WTC11 (cell line): ENCODE results near the gene MDN1. TPM values are rescaled to one million over a fixed set of nuclear protein-coding genes. Genes with fewer than 3 reads are reported as not detected.
"Not testable (repeated sequence)": the region's sequence is repeated elsewhere in the genome, so short reads cannot be mapped to it uniquely, and the experiment has no call there.

Experiments
- ATAC-seq: fragments of 200-7000 bp; cut with Tn5 transposase; 2 replicates; pipeline ENCODE4 v1.10.0; 2021; ENCODE audit warnings: mild to moderate bottlenecking, moderate library complexity
- CTCF ChIA-PET: fragments of 300-600 bp; sonication (Branson Sonifier 250); formaldehyde crosslinking; loops from one replicate; lab custom pipeline; 2021; ENCODE audit warnings: antibody characterized with exemption; lab: Charles Lee
- POLR2A ChIA-PET: fragments of 350-600 bp; sonication (Branson Sonifier 250); formaldehyde crosslinking; loops from one replicate; lab custom pipeline; 2021; ENCODE audit warnings: antibody characterized with exemption; lab: Charles Lee
- DNase-seq: peaks from one replicate; pipeline ENCODE4 v3.0.0; 2021; ENCODE audit warnings: low spot score
- H3K27ac Mint-ChIP-seq: 2 replicates; pipeline ENCODE4 v1.8.0; 2021; ENCODE audit warnings: mixed read lengths
- H3K27me3 Mint-ChIP-seq: 2 replicates; pipeline ENCODE4 v1.8.0; 2021; ENCODE audit warnings: low read depth, mild to moderate bottlenecking, moderate library complexity, mixed read lengths
- H3K36me3 Mint-ChIP-seq: 2 replicates; pipeline ENCODE4 v1.8.0; 2021; ENCODE audit warnings: mixed read lengths
- H3K4me1 Mint-ChIP-seq: 2 replicates; pipeline ENCODE4 v1.8.0; 2022; ENCODE audit warnings: mixed read lengths
- H3K4me3 Mint-ChIP-seq: 2 replicates; pipeline ENCODE4 v1.8.0; 2021; ENCODE audit warnings: mild to moderate bottlenecking, moderate library complexity, mixed read lengths
- H3K9me3 Mint-ChIP-seq: 2 replicates; pipeline ENCODE4 v1.8.0; 2021; ENCODE audit warnings: mixed read lengths
- AFF4 ChIP-seq: sonication (generic); formaldehyde crosslinking; IDR thresholded peaks from 2 replicates; pipeline ENCODE4 v1.8.1; 2023; ENCODE audit warnings: mild to moderate bottlenecking, missing genetic modification reagents, borderline replicate concordance
- AR ChIP-seq: fragments of 250-450 bp; sonication (Bioruptor Pico); IDR thresholded peaks from 2 replicates; pipeline ENCODE4 v1.9.0; 2021; ENCODE audit warnings: mild to moderate bottlenecking
- CREM ChIP-seq: sonication (generic); formaldehyde crosslinking; IDR thresholded peaks from 2 replicates; pipeline ENCODE4 v1.8.1; 2022; ENCODE audit warnings: mild to moderate bottlenecking, missing genetic modification reagents, moderate library complexity
- FOXJ3 ChIP-seq: sonication (generic); formaldehyde crosslinking; IDR thresholded peaks from 2 replicates; pipeline ENCODE4 v1.9.0; 2021; ENCODE audit warnings: missing genetic modification reagents, mild to moderate bottlenecking, borderline replicate concordance
- NFYB ChIP-seq: sonication (generic); formaldehyde crosslinking; conservative IDR thresholded peaks from 2 replicates; pipeline ENCODE4 v1.8.0; 2022; ENCODE audit warnings: low read depth, missing genetic modification reagents
- NR1H2 ChIP-seq: sonication (generic); formaldehyde crosslinking; IDR thresholded peaks from 2 replicates; pipeline ENCODE4 v1.9.0; 2021; ENCODE audit warnings: mild to moderate bottlenecking, moderate library complexity, missing genetic modification reagents
- PRRX2 ChIP-seq: fragments of 250-450 bp; sonication (Bioruptor Pico); IDR thresholded peaks from 2 replicates; pipeline ENCODE4 v1.8.0; 2021; ENCODE audit warnings: mild to moderate bottlenecking
- SOX15 ChIP-seq: fragments of 250-450 bp; sonication (Bioruptor Pico); IDR thresholded peaks from 2 replicates; pipeline ENCODE4 v1.9.0; 2021; ENCODE audit warnings: mild to moderate bottlenecking
- TEAD1 ChIP-seq: sonication (generic); formaldehyde crosslinking; IDR thresholded peaks from 2 replicates; pipeline ENCODE4 v1.8.0; 2022; ENCODE audit warnings: mild to moderate bottlenecking, missing genetic modification reagents
- USF2 ChIP-seq: sonication (generic); formaldehyde crosslinking; IDR thresholded peaks from 2 replicates; pipeline ENCODE4 v1.8.1; 2023; ENCODE audit warnings: mild to moderate bottlenecking, missing genetic modification reagents, moderate library complexity
- ZMAT4 ChIP-seq: fragments of 250-450 bp; sonication (Bioruptor Pico); IDR thresholded peaks from 2 replicates; pipeline ENCODE4 v1.9.0; 2021; ENCODE audit warnings: mild to moderate bottlenecking
- total RNA-seq: library from RNA; stranded (reverse); gene quantifications from 3 replicates; pipeline ENCODE4 v1.2.3, GENCODE V29; 2021
- TF ChIP-seq, protein P1 (sequence below): sonication (generic); formaldehyde crosslinking; IDR thresholded peaks from 2 replicates; pipeline ENCODE4 v1.8.1; 2022; ENCODE audit warnings: low read depth, missing genetic modification reagents, borderline replicate concordance
- TF ChIP-seq, protein P2 (sequence below): sonication (generic); formaldehyde crosslinking; IDR thresholded peaks from 2 replicates; pipeline ENCODE4 v1.8.0; 2022; ENCODE audit warnings: mild to moderate bottlenecking, missing genetic modification reagents

MDN1 gene
- total RNA-seq, 1 experiment from 2014 or later: 195 TPM

DNA sequence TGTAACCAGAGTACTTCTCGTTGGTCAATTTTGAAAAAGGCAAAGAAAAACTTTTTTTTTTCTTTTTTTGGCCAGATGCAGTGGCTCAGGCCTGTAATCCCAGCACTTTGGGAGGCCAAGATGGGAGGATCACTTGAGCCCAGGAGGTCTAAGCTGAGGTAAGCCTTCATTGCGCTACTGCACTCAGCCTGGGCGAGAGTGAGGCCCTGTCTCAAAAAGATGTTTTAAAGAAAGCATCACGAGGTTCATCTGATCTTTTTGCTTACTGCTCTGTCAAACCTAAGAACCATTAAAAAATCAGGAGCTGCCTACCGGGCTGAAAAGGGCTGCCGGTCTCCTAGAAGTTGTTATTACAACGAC, 181.7 kb downstream of the MDN1 start:
- TF ChIP-seq PRRX2 (no peak), USF2 (CRISPR knock-in tag) (no peak), CREM (CRISPR knock-in tag) (no peak), AR (CRISPR knock-in tag) (no peak), AFF4 (CRISPR knock-in tag) (no peak), NR1H2 (CRISPR knock-in tag) (no peak), NFYB (CRISPR knock-in tag) (no peak), FOXJ3 (CRISPR knock-in tag) (no peak)
- H3K4me3 Mint-ChIP-seq: peak overlapping the region; percentile 94
- CTCF ChIA-PET: interaction anchor here (1.3 to 2.3 kb wide), 5 partner anchors 26 to 326 kb away, joined by 6 to 14 read pairs (median 7); no protein-coding TSS in a partner anchor
- H3K4me1 Mint-ChIP-seq: peaks cover 14% of the 10 kb centered on the region
- H3K27me3 Mint-ChIP-seq: no peaks in the 10 kb centered on the region
- POLR2A ChIA-PET: no interaction called here
- H3K36me3 Mint-ChIP-seq: peaks cover 34% of the 10 kb centered on the region
- DNase-seq: no peak
- no peak for ATAC-seq
- peak overlapping the region; percentile 98 for H3K27ac Mint-ChIP-seq
- H3K9me3 Mint-ChIP-seq: no peaks in the 10 kb centered on the region

GRCh38 chr6:89636412-89636811, 183.2 kb downstream of the MDN1 start:
- POLR2A ChIA-PET, H3K4me3 Mint-ChIP-seq, H3K9me3 Mint-ChIP-seq, ATAC-seq, DNase-seq, H3K27me3 Mint-ChIP-seq, H3K27ac Mint-ChIP-seq: not testable (repeated sequence)
- CTCF ChIA-PET: interaction anchor here (0.7 kb wide), 1 partner anchor 1312 kb away, joined by 3 read pairs; no protein-coding TSS in a partner anchor
- peaks cover 22% of the 10 kb centered on the region for H3K36me3 Mint-ChIP-seq
- H3K4me1 Mint-ChIP-seq: peaks cover 14% of the 10 kb centered on the region

- Mint-ChIP-seq H3K4me3 (no peak overlapping the region), H3K27me3 (no peaks in the 10 kb centered on the region), H3K4me1 (peaks cover 6% of the 10 kb centered on the region), H3K9me3 (no peaks in the 10 kb centered on the region), H3K27ac (no peak overlapping the region), H3K36me3 (peaks cover 8% of the 10 kb centered on the region)
- CTCF ChIA-PET: interaction anchor here (0.6 kb wide), 1 partner anchor 53 kb away, joined by 5 read pairs; no protein-coding TSS in a partner anchor
- TF ChIP-seq TEAD1 (no peak), SOX15 (no peak), ZMAT4 (CRISPR knock-in tag) (no peak), AR (CRISPR knock-in tag) (no peak)
- TF ChIP-seq, protein P1, sequence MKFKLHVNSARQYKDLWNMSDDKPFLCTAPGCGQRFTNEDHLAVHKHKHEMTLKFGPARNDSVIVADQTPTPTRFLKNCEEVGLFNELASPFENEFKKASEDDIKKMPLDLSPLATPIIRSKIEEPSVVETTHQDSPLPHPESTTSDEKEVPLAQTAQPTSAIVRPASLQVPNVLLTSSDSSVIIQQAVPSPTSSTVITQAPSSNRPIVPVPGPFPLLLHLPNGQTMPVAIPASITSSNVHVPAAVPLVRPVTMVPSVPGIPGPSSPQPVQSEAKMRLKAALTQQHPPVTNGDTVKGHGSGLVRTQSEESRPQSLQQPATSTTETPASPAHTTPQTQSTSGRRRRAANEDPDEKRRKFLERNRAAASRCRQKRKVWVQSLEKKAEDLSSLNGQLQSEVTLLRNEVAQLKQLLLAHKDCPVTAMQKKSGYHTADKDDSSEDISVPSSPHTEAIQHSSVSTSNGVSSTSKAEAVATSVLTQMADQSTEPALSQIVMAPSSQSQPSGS: no peak
- TF ChIP-seq, protein P2, sequence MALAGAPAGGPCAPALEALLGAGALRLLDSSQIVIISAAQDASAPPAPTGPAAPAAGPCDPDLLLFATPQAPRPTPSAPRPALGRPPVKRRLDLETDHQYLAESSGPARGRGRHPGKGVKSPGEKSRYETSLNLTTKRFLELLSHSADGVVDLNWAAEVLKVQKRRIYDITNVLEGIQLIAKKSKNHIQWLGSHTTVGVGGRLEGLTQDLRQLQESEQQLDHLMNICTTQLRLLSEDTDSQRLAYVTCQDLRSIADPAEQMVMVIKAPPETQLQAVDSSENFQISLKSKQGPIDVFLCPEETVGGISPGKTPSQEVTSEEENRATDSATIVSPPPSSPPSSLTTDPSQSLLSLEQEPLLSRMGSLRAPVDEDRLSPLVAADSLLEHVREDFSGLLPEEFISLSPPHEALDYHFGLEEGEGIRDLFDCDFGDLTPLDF (CRISPR knock-in tag): no peak
- POLR2A ChIA-PET: no interaction called here
- no peak for DNase-seq
- ATAC-seq: no peak
Measured at GRCh38 chr6:89630488-89630887, 189.1 kb downstream of the MDN1 start.
